GM18907 (cell line): Measurements from ENCODE around the gene FEM1C.

Source experiments
- ATAC-seq: cut with Tn5 transposase; IDR thresholded peaks from one replicate; pipeline ENCODE4 v1.9.1; 2021; ENCODE audit warnings: mild to moderate bottlenecking, moderate library complexity; ENCODE audit not compliant: unreplicated experiment

The FEM1C gene

DNA sequence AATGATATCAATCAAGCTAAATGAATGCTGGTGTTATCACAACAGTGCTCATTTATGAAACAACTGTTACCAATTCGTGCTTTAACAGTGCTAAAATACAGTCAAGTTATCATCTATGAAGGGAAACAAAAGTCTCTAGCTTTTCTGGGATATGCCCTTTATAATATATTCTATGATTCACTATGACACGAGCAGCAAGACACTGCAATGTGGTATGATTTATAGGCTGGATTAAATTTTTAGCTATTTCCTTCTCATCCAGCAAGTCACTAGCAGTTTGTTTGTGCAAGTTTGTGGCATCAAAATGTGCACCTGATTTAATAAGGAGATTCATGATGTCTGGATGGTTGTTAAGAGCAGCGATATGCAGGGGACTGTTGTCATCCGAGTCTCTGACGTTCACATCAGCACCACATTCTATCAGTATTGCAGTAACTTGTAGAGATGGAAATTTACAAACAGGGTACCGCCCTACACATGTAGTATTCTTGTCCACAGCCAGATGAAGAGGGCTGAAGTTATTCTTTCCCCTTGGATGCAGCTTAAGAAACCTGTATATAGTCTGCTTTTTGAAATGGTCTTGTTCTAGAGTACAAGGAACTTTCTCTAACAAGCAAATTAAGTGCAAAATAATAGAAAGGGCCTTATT is 20.3 kb downstream of the FEM1C start:
- no peak for ATAC-seq

DNA sequence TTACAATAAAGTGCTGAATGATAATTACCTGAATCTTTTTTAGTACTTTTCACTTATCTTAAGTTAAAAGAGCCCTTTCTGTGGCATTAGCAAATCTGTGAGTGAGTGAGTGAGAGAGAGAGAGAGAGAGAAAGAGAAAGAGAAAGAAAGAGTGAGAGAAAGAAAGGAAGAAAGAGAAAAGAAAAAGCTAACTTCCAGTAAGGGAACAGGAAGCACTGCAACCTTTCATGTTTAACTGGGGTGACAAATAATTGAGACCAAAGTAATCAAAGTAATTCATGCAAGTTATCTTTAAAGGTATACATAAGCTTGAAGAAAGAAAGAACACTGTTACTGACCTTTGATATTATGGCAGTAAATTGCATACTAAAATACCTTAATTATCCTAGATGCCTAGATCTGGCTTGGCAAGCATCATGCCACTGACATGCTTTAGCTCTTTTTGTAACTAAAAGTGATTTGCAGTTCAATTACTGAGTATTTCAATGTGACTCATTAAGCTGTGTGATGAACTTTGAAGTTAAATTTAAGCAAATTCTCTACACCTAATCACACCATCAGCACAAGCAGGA is 21.7 kb downstream of the FEM1C start:
- ATAC-seq = no peak

DNA sequence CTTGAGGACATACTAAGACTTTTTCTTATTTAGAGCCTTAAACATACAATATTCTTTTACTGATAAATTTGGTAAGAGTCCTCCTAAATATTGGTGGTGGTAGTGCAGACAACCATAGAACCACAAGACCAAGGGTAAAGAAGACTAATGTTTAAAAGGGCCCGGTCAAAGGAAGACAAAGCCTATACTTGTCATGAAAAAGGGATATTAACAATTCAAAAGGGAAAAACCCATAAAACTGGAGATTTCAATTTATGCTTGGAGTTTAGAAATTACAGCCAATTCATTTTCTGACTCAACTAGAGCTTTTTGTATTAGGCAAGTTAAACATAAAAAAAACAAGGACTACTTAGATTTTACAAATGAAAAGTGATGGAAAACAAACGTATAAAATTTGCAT is 24.4 kb downstream of the FEM1C start:
- no peak for ATAC-seq

DNA sequence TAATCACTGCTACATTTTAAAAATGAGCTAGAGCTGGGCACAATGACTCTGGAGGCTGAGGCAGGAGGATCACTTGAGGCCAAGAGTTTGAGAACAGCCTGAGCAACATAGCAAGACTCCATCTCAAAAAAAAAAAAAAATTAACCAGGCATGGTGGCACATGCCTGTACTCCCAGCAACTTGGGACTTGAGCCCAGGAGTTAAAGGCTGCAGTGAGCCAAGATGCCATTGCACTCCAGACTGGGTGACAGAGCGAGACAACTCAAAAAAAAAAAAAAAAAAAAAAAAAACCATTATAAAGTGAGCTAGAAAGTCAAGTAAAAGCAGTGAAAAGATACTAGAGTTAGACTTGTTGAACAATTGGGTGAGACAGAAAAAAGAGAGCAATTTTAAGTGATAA is 28.2 kb downstream of the FEM1C start:
- ATAC-seq = no peak

DNA sequence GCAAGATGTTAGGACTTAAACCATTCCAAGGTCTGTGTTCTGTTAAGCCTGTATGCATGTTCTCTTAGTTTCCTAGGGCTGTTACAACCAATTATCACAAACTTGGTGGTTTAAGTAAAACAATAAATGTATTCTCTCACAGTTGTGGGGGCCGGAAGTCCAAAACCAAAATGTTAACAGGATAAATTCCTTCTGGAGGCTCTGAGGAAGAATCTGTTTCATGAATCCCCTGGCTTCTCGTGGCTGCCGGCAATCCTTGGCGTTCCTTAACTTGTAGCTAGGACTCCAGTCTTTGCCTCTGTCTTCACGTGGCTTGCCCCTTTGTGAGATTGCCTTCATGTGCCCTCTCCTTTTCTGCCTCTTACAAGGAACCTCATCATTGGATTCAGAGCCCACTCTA is 30.4 kb downstream of the FEM1C start:
- no peak for ATAC-seq

DNA sequence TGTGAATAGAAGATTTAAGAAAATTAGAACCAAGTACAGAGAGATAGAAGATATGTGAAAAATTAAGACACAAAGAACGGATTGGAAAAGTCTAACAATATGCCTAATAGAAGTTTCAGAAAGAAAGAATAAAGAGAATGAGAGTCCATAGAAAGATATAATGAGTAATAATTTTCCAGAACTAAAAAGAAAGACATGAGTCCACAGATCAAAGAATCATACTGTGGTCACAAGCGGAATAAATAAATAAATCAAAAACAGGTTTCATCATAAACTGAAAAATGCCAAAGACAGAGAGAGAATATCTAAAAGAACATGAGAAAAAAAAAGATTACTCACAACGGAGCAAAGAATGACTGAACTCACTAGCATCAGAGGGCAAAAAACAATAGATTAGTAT is 32.9 kb downstream of the FEM1C start:
- no peak for ATAC-seq

DNA sequence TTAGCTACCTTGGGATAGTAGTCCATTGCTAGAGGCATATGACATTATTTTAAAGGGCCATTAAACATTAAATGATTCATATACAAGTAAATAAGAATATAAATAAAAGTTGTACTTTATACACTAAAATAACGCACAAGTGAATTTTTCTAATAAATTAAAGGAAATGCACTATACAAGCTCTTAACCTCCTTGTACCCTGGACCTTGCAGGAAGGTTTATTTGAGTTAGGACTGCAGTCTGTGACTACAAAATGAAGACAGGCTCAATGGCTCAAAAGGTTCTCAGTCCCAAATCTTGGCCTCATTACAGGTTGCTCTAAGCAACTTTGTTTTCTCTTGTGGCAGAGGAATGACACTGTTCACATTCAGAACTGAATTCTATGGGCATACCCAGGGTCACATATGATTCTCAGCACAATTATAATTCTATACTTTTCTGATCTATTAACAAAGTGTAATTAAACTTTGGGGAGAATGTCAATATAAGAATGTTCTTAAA is 34.4 kb downstream of the FEM1C start:
- no peak for ATAC-seq

DNA sequence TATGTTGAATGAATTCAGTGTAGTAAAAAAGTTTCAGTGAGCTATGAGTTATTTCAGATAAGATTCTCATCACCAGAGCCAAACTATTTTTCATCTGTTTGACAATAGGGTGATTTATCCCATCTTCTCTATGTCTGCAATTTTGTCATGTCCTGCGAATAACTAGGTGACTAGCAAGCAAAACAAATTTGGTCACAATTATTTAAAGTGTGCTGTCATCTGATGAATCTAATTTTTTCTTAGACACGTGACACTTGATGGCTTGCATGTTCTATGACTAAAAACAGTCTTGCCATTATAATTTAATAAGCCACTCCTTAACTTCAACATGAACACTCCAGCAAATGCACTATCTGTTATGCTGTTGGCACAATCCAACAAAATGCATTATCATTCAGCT is 35.0 kb downstream of the FEM1C start:
- ATAC-seq = no peak

DNA sequence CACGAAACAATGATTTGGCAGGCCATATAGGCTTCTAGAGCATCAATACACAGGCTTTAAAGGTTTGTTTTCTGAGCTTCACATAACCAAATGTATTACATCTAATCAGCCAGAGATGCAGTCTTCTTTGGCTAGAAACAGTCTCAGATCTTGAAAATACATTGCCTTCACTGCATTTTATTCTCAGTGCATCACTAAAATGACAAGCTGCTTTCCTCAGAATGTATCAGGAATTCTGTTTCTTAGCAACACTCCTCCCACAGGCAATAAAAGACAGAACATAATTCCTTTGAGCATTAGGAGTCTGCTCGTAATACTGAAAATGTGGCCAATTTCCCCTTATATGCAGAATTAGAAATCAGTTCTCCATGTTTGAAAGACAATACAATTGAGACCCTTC is 36.9 kb downstream of the FEM1C start:
- ATAC-seq = no peak

DNA sequence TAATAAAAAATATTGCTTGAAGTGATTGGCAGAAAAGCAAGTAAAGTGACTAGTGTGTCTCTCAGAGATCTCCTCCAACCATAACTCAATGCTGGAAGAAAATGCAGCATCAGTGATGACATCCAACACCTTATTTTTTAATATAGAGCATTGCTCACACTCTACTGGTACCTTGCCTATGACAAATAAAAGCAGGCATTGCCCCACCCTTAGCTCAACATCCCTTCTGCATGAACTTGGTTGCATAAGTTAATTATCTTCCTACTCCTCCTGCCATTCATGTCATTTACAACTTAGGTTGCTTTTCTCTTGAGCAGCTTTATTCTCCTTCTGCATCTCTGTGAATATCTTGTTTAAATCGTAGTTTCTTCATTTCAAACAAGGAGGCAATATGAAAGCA is 41.2 kb downstream of the FEM1C start:
- ATAC-seq = no peak

DNA sequence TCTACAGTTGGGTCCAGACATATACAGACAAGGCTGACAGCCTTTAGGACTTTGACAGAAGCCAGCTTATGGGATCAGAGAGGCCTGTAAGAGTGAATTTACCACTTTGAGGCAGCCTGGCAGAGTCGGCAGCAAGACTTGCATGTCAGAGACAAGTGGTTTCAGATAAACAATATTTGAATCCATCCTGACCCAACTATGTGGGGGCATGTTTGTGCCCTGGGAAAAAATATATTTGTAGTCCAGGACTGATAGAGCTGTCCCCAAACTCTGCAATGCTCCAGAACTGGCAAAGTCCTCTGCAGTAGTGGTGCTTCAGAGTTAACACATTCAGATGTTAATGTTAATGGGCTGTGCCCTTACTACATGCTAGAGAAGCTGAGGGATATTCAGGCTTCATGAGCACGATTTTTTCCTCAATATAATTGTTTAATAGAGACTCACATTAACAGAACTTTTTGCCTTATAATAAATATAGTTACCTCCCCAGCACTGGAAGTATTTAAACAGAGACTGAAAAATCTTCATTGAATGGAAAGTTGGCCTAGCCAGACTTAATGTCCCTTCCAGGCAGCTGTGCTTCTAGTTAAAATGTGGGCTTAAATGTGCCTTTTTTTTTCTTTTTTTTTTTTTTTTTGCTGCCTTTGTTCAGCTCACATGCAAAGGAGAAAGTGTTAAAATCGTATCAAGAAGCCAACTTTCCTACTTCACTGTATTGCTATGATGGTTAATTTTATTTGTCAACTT is 42.9 kb downstream of the FEM1C start:
- no peak for ATAC-seq

DNA sequence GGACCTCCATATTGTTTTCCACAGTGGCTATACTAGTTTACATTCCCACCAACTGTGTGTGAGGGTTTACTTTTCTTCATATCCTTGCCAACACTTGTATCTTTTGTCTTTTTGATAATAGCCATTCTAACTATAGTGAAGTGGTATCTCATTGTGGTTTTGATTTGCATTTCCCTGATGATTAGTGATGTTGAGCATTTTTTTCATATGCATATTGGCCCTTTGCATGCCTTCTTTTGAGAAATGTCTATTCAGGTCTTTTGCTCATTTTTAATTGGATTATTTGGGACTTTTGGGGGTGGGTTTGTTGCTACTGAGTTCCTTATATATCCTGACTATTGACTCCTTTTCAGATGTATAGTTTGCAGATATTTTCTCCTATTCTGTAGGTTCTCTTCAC is 44.4 kb downstream of the FEM1C start:
- ATAC-seq = no peak

DNA sequence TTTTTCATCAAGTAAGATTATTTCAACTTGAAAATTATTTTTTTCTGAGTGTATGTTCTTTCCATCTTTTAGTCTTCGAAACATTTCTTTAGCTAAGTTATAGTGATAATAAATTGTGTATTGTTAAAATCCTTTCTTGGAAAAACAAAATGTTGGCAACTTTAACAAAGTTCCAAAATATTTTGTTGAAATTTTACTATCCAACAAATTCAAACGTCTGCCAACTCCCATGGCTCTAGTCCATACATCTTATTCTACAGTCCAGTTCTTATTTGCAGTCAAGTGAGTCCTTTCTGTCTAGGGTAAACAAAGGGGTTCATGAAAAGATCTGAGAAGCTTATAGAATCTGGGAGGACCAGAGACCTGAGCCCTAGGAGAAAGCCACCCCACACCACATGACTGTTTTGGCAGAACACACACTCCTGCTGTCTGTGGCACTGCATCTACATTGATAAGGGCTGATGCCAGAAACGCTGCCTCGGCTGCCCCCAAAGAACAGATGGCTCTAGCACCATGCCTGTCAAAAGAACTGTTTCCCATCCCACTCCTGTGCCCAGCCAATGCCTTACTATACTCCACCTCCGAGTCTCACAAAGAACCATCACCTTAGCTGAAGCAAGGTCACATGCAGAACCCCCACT is 47.5 kb downstream of the FEM1C start:
- no peak for ATAC-seq

DNA sequence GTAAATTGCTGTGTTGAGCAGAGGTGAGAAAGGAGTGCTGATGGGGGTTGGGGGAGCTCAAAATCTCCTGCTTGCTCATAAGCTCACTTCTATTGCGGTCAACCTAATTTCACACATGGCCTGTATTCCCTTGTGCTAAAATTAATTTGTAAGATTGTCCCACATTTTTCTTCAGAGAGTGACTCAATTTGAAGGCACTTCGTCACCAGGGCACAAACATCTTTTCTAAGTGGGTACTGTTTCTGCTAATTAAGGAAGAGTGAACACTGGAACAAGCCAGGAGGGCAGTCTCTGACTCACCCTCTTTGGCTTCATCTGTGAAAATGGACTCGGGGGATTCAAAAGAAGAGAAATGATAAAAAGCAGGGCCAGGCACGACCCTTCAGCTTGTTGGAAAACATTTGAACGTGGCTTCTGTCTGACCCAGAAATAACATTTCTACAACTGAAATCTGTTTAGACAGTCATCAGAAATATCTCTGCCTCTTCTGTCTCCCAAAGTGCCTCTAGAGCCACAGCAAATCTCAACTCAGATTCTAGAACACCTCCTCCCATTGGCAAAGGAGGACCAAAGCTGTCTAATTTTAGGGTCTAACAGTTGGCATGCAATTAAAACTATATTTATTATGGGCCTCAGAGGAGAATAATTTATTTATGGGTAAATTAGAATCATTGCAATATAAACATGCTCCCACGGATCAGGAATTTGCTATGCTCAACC is 49.8 kb downstream of the FEM1C start:
- ATAC-seq = no peak

DNA sequence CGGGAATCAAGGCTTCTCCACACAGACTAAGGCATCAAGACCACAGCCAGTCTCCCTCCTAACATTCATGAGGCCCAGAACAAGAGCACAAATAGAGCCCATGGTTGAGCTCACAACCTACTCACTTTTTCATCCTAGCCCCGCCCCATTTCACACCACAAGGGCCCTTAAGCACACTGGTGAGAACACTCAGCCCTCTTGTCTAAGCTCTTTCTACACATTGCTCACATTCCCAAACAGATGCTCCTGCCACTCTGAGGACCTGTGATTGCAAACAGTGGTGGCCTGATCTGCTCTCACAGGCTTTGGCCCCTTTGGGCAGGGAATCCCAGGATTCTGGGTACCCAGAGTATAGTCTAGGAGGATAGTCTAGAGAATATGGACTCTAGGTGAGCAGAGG is 54.0 kb downstream of the FEM1C start:
- no peak for ATAC-seq

DNA sequence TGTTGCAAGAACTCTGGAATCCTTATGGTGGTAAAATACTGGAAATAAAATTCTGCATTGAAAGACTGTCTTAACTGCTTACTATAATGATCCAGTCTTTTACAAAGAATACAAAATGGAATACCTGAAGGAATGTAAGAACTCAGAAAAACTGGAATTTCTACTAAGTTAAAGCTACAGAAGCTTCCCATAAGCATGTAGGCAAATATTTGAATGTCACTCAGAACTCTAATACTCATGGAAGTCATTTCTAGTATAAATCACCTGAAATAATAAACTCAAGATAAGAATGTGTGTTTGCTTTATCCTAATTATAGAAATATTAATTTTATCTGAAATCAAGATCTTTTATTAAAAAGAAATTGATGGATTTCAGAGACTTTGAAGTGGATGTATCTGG is 54.8 kb downstream of the FEM1C start:
- ATAC-seq = no peak

DNA sequence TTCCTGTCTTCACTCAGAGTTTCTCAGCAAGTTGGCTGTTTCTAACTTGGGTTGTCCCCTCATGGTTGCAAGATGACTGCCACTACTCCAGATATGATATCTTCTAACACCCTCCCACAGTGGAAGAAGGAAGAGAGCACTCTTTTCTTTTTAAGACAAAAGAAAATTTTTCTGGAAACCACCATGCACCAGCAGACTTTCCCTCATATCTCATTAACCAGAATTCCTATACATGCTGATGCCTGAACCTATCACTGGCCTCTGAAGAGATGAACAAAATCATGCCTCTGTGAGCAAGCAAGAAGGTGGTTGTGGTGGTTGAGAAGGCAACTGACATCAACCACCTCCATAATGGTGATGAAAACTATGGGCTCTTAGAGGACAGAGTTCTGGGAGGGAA is 56.8 kb downstream of the FEM1C start:
- peak; percentile 79 for ATAC-seq

DNA sequence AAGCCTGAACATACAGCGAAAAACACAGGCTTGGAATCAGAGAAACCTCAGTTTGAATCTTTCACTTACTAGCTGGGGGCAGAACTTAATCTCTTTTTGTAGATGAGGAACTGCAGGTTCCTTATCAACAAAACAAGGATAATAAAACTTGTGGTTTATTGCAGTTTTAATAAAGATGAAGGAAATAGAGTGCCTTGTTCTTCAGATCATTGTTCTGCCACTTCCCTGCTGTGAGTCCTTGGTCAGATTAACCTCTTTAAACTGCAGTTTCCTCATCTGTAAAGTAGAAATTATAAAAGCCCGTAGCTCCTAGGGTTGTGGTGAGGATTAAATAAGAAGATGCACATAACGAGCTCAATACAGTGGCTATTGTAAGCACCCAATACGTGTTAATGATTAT is 57.4 kb downstream of the FEM1C start:
- peak; percentile 4 for ATAC-seq

DNA sequence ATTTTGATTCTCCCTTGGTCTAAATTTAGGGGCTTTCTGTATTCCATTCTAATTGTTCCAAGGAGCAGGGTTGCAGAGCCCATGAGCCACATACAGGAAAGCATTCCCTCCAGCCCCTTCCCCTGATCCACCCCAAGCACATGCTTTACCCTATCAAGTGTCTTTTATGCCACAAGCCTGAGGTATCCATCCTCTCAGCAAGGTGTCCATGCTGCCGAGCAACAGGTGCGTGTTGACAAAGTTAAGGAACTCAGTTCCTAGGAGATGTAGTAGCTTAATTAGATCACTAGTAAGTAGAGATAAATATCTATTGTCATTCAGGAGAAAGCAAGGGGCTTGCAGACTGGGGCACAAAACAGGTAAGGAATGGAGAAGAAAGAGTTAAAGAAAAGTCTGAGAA is 57.8 kb downstream of the FEM1C start:
- ATAC-seq = no peak

DNA sequence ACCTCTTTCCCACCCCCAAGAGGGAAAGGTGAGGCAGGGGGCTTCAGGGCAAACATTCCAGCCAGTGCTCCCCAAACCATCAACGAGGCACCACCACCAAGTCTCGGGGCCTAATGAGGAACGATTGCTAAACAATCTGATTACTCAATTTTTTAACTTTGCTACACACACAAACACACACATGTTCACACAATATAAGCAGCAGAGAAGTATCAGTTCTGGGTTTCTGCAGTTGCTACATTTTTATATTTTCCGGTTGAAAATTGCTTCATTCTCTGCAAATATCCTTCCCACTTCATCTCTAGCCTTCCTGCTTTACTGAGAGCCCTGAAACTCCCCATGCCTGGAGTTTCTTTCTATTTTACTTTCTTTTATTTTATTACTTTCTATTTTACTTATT is 60.2 kb downstream of the FEM1C start:
- no peak for ATAC-seq

DNA sequence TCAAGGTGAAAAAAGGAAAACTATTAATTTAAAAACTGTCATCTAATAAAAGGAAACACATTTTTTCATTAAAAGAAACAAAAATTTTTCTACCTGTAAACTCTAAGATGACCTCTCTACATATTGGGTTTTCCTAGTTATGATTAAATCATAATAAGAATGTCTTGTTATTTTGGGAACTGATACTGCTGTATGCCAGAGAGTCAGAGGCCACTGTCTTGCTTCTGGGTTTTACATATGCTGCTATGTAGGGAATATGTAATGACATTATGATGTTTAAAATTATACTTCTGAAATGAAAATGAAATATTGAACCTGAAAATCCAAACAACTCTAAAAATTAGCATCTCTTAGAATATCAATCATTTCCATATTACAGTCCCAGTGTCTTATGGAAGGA is 63.7 kb downstream of the FEM1C start:
- ATAC-seq = no peak
